Pancreas (tissue), 10 donors: ENCODE data around the gene ZFP64. TPM values are rescaled to one million over a fixed set of nuclear protein-coding genes. Genes with fewer than 3 reads are reported as not detected.
A peak's percentile ranks its signal among the peaks of the same experiment; 100 is the strongest.

ENCODE experiments used
- ATAC-seq, 4 donors: fragments of 200-7000 bp; cut with Tn5 transposase; one replicate each; pipeline versions ENCODE4 v1.8.0 to v1.9.1; 2020; ENCODE audit warnings: mild to moderate bottlenecking in 4 of 4, moderate library complexity in 4 of 4
- DNase-seq, 6 donors: peaks; one replicate each; pipeline ENCODE4 v3.0.0-alpha.2; 2020
- FAIRE-seq: peaks from 2 replicates; lab custom pipeline; 2012; peaks lifted over from hg19 to GRCh38; lab: Jason Lieb, UNC
- H3K27ac ChIP-seq, 4 donors: fragments of 200-600 bp; sonication (generic); 1 replicate in 3 of 4; 2 replicates in 1 of 4; pipeline versions ENCODE4 v1.5.0 to v1.8.0; 2020
- H3K27me3 ChIP-seq, 4 donors: fragments of 200-600 bp; one replicate each; pipeline ENCODE4 v1.8.0; 2021
- H3K36me3 ChIP-seq, 3 donors: fragments of 200-600 bp; sonication (generic) in 1 of 3; one replicate each; pipeline versions ENCODE4 v1.5.0 to v1.8.0; 2020 to 2021
- H3K4me1 ChIP-seq, 3 donors: fragments of 200-600 bp; one replicate each; pipeline ENCODE4 v1.8.0; 2021
- H3K4me3 ChIP-seq, 4 donors: fragments of 200-600 bp; sonication (generic) in 2 of 4; one replicate each; pipeline versions ENCODE4 v1.5.0 to v1.8.0; 2020 to 2021
- H3K9me3 ChIP-seq, 4 donors: fragments of 200-600 bp; one replicate each; pipeline ENCODE4 v1.8.0; 2021
- WGBS, 2 donors: extraction: QIAGEN DNeasy Blood & Tissue Kit; methylation state at CpG; one replicate each; pipeline ENCODE4 v1.1.7; 2013; 5-methylcytosine and 5-hydroxymethylcytosine counted together
- intact Hi-C, 3 donors: fragments of 100-400 bp; cut with DNase I; formaldehyde crosslinking; loops; one replicate each; pipeline versions ENCODE4 v1.11.1 to v1.14.2; 2022
- polyA plus RNA-seq, 2 donors: library from polyadenylated mRNA; stranded (reverse); fragments of 200-250 nt; gene quantifications; one replicate each; pipeline ENCODE4 v1.2.3, GENCODE V29; 2013
- total RNA-seq, 6 donors: library from RNA; stranded (reverse); fragmentation: NEBNext Ultra II Directional in 4 of 6; extraction: Animal tissue kit (Norgen Biotek cat#: 25700) in 4 of 6; gene quantifications; one replicate each; pipeline versions ENCODE4 v1.2.1 to v1.2.4, GENCODE V29; 2021 to 2023
- TF ChIP-seq, protein P1 (sequence below), 4 donors: fragments of 200-600 bp; sonication (generic) in 3 of 4; IDR thresholded peaks; one replicate each; pipeline versions ENCODE4 v1.5.0 to v1.8.0; 2021; ENCODE audit warnings: antibody characterized with exemption in 4 of 4
- donor health status: healthy with polysubstance abuse.
- donor health status: DM: no; HTN: no; CAD: no; lungs with moderate emphysema.
- donor health status: DM: no; HTN: no; CAD: no.
- donor health status: control.
- donor health status: control.
- donor health status: Bipolar disorder and iron deficiency.
- donor health status: DM: yes; HTN: yes; CAD: no.
- donor health status: DM: no; HTN: no; CAD: no.
- donor health status: DM: no; HTN: no; CAD: no.
- donor health status: DM: yes; HTN: yes; CAD: no.

ZFP64 gene
- total RNA-seq (1 to 10 TPM; 4.8 to 9.6 (median 5.1) TPM), polyA plus RNA-seq (1 to 10 TPM; 3.2 to 3.3 TPM)

DNA sequence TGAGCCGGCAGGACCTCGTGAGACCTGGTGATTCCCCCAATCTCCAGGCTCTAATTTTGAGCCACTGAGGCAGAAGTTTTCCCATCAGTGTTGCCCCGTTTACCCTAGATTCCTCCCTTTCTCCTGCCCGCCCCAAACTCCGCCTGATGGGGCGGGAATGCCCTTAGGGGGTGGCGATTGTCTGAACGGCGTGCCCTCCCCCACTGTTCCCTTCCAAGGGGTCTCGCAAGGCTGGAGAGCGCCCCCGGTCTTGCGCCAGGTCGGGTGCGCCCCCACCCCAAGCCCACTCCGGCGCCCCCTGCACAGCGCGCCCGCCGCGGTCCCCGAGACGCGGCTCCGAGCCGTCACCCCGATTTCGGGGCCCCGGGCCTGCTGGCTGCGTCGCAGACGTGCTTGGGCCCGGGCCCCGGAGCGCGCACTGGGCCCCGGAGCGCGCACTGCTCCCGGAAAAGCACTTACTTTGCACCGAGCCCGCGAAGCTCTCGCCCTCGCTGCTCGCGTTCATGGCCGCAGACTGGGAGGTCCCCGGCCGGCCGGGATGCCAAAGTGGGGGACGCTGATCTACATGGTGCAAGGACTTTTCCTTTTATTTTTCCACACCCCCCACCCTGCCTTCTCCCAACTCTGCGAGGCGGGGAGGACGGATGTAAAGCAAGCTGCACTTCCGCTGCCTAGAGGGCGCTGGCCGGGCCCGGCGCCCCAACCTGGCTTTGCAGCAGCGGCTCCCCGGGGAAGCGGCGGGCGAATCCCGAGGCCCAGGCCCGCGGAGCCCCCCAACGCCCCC, at the start of gene ZFP64:
Gene ZFP64 (minus strand): TSS at position 648 of the 784 bp plus-strand sequence. CDS start 143 bp downstream, at position 505.
- intact Hi-C loops = no loop called here
- TF ChIP-seq, protein P1, sequence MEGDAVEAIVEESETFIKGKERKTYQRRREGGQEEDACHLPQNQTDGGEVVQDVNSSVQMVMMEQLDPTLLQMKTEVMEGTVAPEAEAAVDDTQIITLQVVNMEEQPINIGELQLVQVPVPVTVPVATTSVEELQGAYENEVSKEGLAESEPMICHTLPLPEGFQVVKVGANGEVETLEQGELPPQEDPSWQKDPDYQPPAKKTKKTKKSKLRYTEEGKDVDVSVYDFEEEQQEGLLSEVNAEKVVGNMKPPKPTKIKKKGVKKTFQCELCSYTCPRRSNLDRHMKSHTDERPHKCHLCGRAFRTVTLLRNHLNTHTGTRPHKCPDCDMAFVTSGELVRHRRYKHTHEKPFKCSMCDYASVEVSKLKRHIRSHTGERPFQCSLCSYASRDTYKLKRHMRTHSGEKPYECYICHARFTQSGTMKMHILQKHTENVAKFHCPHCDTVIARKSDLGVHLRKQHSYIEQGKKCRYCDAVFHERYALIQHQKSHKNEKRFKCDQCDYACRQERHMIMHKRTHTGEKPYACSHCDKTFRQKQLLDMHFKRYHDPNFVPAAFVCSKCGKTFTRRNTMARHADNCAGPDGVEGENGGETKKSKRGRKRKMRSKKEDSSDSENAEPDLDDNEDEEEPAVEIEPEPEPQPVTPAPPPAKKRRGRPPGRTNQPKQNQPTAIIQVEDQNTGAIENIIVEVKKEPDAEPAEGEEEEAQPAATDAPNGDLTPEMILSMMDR (IDR thresholded peaks at IDR 0.05) = peak in 2 of 4 donors; percentile 15 to 35
- Histone ChIP-seq H3K27me3 (no peaks in the 10 kb centered on the region), H3K4me3 (peak within 1 kb of the TSS; percentile 65 to 96 (median 90)), H3K36me3 (peaks cover 0 to 2% (median 0%) of the 10 kb centered on the region in 3 donors), H3K9me3 (no peaks in the 10 kb centered on the region), H3K4me1 (peaks cover 0 to 7% (median 5%) of the 10 kb centered on the region in 3 donors), H3K27ac (peak within 1 kb of the TSS; percentile 78 to 94 (median 91))
- ATAC-seq (peak; percentile 90 to 95 (median 92)), DNase-seq (peak; percentile 70 to 90 (median 76)), FAIRE-seq (no peak)
- 0% methylated on average over 57 to 70 of the region's 70 CpGs for WGBS, 2 donors

DNA sequence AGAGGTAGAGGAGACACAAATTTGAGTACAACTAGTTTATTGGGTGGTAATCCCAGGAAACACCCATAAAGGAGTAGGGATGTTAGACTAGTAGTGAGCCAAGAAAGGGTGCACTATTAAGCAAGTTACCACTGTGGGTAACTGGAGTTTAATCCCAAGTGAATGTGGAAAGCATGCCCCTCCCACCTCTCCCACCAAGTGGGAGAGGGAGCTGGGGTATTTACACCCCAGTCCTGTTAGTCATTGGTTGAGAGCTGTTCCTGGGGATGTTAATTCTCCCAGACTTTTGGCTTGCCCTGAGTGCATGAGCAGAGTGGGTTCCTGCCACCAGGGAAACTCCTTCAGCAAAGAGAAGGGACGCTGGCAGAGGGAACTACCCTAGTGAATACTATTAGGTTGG, 49.2 kb upstream of the ZFP64 start:
- TF ChIP-seq, protein P1 (IDR thresholded peaks at IDR 0.05) = no peak
- Histone ChIP-seq H3K9me3 (no peaks in the 10 kb centered on the region), H3K36me3 (no peaks in the 10 kb centered on the region), H3K4me3 (no peak overlapping the region), H3K27ac (no peak overlapping the region), H3K4me1 (no peaks in the 10 kb centered on the region), H3K27me3 (no peaks in the 10 kb centered on the region)
- WGBS, 2 donors = 76 to 86% methylated on average over 1 of the region's 1 CpG
- ATAC-seq (no peak), DNase-seq (no peak), FAIRE-seq (no peak)
- intact Hi-C loops = no loop called here

DNA sequence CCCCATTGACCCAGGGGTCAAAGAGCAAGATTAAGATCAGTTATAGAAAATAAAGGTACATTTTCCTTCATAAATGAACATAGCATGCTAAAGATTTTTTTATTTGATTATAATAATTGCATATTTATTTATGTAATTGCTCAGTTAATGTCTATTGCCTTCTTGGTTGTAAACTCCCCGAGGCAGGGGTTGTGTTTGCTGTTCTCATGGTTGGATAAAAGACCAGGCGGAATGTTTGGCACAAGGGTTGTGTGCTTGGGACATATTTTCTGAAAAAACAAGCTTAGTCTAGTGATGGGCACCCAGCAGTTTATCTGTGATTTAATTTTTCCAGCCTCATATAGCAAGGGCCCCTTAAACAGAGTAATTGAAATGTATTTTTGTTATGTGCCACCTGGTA, 47.5 kb upstream of the ZFP64 start:
- Histone ChIP-seq H3K27me3 (no peaks in the 10 kb centered on the region), H3K9me3 (no peaks in the 10 kb centered on the region), H3K4me3 (no peak overlapping the region), H3K36me3 (no peaks in the 10 kb centered on the region), H3K27ac (no peak overlapping the region), H3K4me1 (no peaks in the 10 kb centered on the region)
- DNase-seq = no peak
- TF ChIP-seq, protein P1 (IDR thresholded peaks at IDR 0.05) = no peak
- intact Hi-C loops = no loop called here
- ATAC-seq = no peak
- FAIRE-seq = no peak
- 52 to 67% methylated on average over 2 of the region's 2 CpGs for WGBS, 2 donors

DNA sequence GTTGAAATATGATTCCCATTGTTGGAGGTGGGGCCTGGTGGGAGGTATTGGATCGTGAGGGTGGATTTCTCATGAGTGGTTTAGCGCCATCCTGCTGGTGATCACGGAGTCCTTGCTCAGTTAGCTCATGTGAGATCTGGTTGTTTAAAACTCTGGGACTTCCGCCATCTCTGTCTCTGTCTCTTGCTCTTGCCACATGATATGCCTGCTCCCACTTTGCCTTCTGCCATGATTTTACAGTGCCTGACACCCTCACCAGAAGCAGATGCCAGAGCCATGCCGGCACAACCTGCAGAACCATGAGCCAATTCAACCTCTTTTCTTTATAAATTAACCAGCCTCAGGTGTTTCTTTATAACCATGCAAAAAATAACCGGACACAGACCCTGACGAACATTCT, 44.7 kb upstream of the ZFP64 start:
- H3K36me3 ChIP-seq = no peaks in the 10 kb centered on the region
- H3K4me1 ChIP-seq = no peaks in the 10 kb centered on the region
- no peak for DNase-seq
- H3K27me3 ChIP-seq = no peaks in the 10 kb centered on the region
- H3K9me3 ChIP-seq = no peaks in the 10 kb centered on the region
- 88 to 90% methylated on average over 7 of the region's 7 CpGs for WGBS, 2 donors
- TF ChIP-seq, protein P1 (IDR thresholded peaks at IDR 0.05) = no peak
- H3K27ac ChIP-seq = no peak overlapping the region
- intact Hi-C loops = no loop called here
- ATAC-seq = no peak
- no peak for FAIRE-seq
- no peak overlapping the region for H3K4me3 ChIP-seq

DNA sequence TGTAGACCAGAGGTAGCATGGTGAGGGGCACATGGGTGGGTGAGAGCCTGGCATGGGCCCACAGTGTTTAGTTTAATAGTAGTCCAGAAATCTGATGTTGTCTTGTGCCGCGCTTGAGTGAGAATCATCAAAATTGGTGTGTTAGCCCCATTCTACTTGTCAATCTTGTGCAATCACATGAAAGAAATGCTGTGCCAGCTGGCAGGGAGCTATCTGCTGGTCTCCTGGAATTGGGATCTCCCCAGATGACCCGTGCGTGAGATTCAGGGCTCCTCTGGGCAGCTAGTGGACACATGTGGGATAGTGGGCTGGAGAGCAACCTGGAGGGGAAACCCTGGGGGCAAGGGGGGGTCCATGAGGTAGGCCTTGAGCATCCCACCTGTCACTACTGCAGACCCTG, 43.5 kb upstream of the ZFP64 start:
- Histone ChIP-seq H3K9me3 (no peaks in the 10 kb centered on the region), H3K36me3 (no peaks in the 10 kb centered on the region), H3K27me3 (no peaks in the 10 kb centered on the region), H3K4me1 (peaks cover 0 to 5% (median 0%) of the 10 kb centered on the region in 3 donors), H3K27ac (no peak overlapping the region), H3K4me3 (no peak overlapping the region)
- FAIRE-seq (no peak), DNase-seq (no peak), ATAC-seq (no peak)
- TF ChIP-seq, protein P1 (IDR thresholded peaks at IDR 0.05) = no peak
- WGBS, 2 donors = 78 to 85% methylated on average over 4 of the region's 4 CpGs
- intact Hi-C loops = no loop called here
